Hepatocyte (in vitro differentiated cells): Measurements from ENCODE around the gene C10orf62. TPM values are rescaled to one million over a fixed set of nuclear protein-coding genes. Genes with fewer than 3 reads are reported as not detected.
"Not testable (repeated sequence)": the region's sequence is repeated elsewhere in the genome, so short reads cannot be mapped to it uniquely, and the experiment has no call there.

Experiments
- DNase-seq: peaks from one replicate; pipeline ENCODE4 v3.0.0-alpha.2; 2016; ENCODE audit warnings: low spot score
- H2AFZ ChIP-seq: fragments of 200-600 bp; sonication (generic); 2 replicates; pipeline ENCODE4 v1.6.0; 2016; ENCODE audit warnings: antibody characterized with exemption, mild to moderate bottlenecking
- H3K27ac ChIP-seq: fragments of 200-600 bp; sonication (generic); 2 replicates; pipeline ENCODE4 v1.5.1; 2016; ENCODE audit warnings: mild to moderate bottlenecking
- H3K27me3 ChIP-seq: fragments of 200-600 bp; sonication (generic); 2 replicates; pipeline ENCODE4 v1.6.1; 2016
- H3K36me3 ChIP-seq: fragments of 200-600 bp; sonication (generic); replicated peaks from 2 replicates; pipeline ENCODE4 v1.5.1; 2016; ENCODE audit warnings: low read depth; ENCODE audit not compliant: insufficient read depth
- H3K4me1 ChIP-seq: fragments of 200-600 bp; sonication (generic); 2 replicates; pipeline ENCODE4 v1.5.1; 2016; ENCODE audit warnings: mild to moderate bottlenecking, moderate library complexity; ENCODE audit not compliant: insufficient read depth
- H3K4me2 ChIP-seq: fragments of 200-600 bp; sonication (generic); 2 replicates; pipeline ENCODE4 v1.6.0; 2016
- H3K4me3 ChIP-seq: fragments of 200-600 bp; sonication (generic); 2 replicates; pipeline ENCODE4 v1.5.1; 2016; ENCODE audit warnings: mild to moderate bottlenecking
- H3K79me2 ChIP-seq: fragments of 200-600 bp; sonication (generic); 2 replicates; pipeline ENCODE4 v1.6.0; 2017; ENCODE audit warnings: mild to moderate bottlenecking
- H3K9me2 ChIP-seq: fragments of 200-600 bp; sonication (generic); replicated peaks from 2 replicates; pipeline ENCODE4 v1.6.0; 2017; ENCODE audit warnings: mild to moderate bottlenecking; ENCODE audit not compliant: insufficient read depth
- H3K9me3 ChIP-seq: fragments of 200-600 bp; sonication (generic); 2 replicates; pipeline ENCODE4 v1.5.1; 2016; ENCODE audit warnings: low read depth, mild to moderate bottlenecking
- H4K20me1 ChIP-seq: fragments of 200-600 bp; sonication (generic); 2 replicates; pipeline ENCODE4 v1.6.0; 2016; ENCODE audit warnings: mild to moderate bottlenecking; ENCODE audit not compliant: insufficient read depth, poor library complexity, severe bottlenecking
- CTCF ChIP-seq: fragments of 200-600 bp; sonication (generic); IDR thresholded peaks from 2 replicates; pipeline ENCODE4 v1.5.1; 2016; ENCODE audit warnings: antibody characterized with exemption, mild to moderate bottlenecking; ENCODE audit not compliant: poor library complexity
- EZH2 ChIP-seq: fragments of 200-600 bp; sonication (generic); IDR thresholded peaks from 2 replicates; pipeline ENCODE4 v1.6.1; 2016; ENCODE audit warnings: antibody characterized with exemption, mild to moderate bottlenecking, borderline replicate concordance
- EZH2phosphoT487 ChIP-seq: fragments of 200-600 bp; sonication (generic); IDR thresholded peaks from one replicate; pipeline ENCODE4 v1.6.1; 2018; ENCODE audit warnings: antibody characterized with exemption, mild to moderate bottlenecking, low read depth, moderate library complexity; ENCODE audit not compliant: unreplicated experiment, severe bottlenecking
- WGBS: methylation state at CpG from one replicate; pipeline ENCODE4 v1.1.6; 2016; ENCODE audit warnings: low lambda C conversion rate; ENCODE audit errors: missing lambda C conversion rate; 5-methylcytosine and 5-hydroxymethylcytosine counted together
- polyA plus RNA-seq: library from polyadenylated mRNA; unstranded; fragments of >200 nt; fragmentation: Nextera tagmentation; extraction: Ambion mirVana; gene quantifications from 2 replicates; pipeline ENCODE4 v1.2.1, GENCODE V29; 2016
- total RNA-seq: library from RNA; depleted of rRNA; stranded (reverse); fragments of >200 nt; gene quantifications from 2 replicates; pipeline ENCODE4 v1.2.3, GENCODE V29; 2014

The C10orf62 gene
- total and polyA plus RNA-seq, 2 experiments from 2014 or later = 0.23 TPM; not detected in 1

DNA sequence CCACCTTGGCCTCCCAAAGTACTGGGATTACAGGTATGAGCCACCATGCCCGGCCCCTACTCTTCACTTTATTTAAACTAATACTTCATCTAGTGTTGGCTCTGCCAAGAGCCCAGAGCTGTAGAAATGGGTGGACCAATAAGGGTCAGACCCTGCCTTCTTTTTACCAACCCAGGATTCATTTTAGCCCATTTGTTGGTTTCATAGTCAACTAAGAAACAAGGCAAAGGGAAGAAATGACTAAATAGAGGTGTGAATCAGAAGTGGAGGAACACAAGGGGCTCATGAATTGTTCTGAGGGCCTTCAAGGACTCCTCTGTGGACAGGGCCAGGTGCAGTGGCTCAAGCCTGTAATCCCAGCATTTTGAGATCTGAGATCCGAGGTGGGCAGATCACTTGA lies 15.8 kb upstream of the C10orf62 start:
- Histone ChIP-seq H3K36me3 (no peaks in the 10 kb centered on the region), H3K27me3 (no peaks in the 10 kb centered on the region), H3K79me2 (no peaks in the 10 kb centered on the region), H3K9me2 (no peaks in the 10 kb centered on the region), H3K27ac (no peak overlapping the region), H3K4me2 (no peak overlapping the region), H2AFZ (no peak overlapping the region), H3K4me1 (peaks cover 19% of the 10 kb centered on the region), H3K9me3 (no peaks in the 10 kb centered on the region), H3K4me3 (no peak overlapping the region), H4K20me1 (no peaks in the 10 kb centered on the region)
- DNase-seq = no peak
- 48% methylated on average over 2 of the region's 2 CpGs for whole genome bisulfite sequencing
- no peak for TF ChIP-seq EZH2phosphoT487
- TF ChIP-seq CTCF = no peak
- TF ChIP-seq EZH2 = no peak

DNA sequence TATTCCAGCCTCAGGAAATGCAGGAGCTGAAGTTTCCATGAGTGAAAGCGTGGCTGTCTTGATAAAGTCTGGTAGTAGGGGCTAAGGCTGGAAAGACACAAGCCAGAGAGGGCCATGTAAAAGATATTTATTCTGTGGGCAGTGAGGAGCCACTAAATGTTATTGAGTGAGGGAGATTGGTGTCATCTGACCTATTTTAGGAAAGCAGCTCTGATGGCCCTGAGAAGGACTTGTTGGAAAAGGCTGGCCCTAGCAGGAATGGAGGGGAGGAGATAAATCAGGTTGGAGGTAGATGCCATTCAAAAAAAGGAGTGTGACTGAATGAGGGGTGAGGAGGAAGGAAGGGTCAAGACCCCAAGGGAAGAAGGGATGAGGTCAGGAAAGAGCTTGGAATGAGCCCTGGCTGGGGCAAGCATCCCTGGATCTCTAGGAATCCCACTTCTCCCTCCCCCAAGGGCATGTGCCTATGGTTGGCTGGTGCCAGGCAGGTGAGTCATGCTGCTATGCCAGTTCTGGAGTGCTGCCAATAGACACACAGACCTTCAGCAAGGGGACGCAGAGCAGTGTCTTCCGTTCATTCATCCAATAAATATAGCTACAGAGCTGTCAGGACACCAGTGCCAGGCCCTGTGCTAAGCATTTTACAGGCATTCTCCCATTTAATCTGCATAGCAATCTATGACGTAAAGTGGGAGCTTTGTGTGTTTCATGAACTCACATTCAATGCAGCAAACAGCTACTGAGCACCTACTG lies 15.0 kb upstream of the C10orf62 start:
- Histone ChIP-seq H3K27ac (peak overlapping the region; percentile 20), H3K36me3 (no peaks in the 10 kb centered on the region)

GRCh38 chr10:97575127-97575668 lies 14.3 kb upstream of the C10orf62 start:
- Histone ChIP-seq H3K27me3 (no peaks in the 10 kb centered on the region), H3K79me2 (no peaks in the 10 kb centered on the region), H3K9me2 (no peaks in the 10 kb centered on the region), H3K9me3 (no peaks in the 10 kb centered on the region), H2AFZ (no peak overlapping the region), H3K4me2 (no peak overlapping the region), H3K4me1 (peaks cover 19% of the 10 kb centered on the region), H4K20me1 (no peaks in the 10 kb centered on the region), H3K4me3 (no peak overlapping the region), H3K27ac (peak overlapping the region; percentile 20), H3K36me3 (no peaks in the 10 kb centered on the region)
- 89% methylated on average over 6 of the region's 6 CpGs for WGBS
- TF ChIP-seq EZH2phosphoT487 (no peak), EZH2 (no peak), CTCF (no peak)
- DNase-seq = no peak

More for the DNA sequence above, 15.0 kb upstream of the C10orf62 start:
- Histone ChIP-seq H3K9me3 (no peaks in the 10 kb centered on the region), H3K27me3 (no peaks in the 10 kb centered on the region), H4K20me1 (no peaks in the 10 kb centered on the region), H3K4me1 (peaks cover 19% of the 10 kb centered on the region), H3K4me2 (no peak overlapping the region), H3K4me3 (no peak overlapping the region), H3K79me2 (no peaks in the 10 kb centered on the region), H3K9me2 (no peaks in the 10 kb centered on the region), H2AFZ (no peak overlapping the region)
- TF ChIP-seq EZH2phosphoT487 (no peak), CTCF (no peak), EZH2 (no peak)
- DNase-seq = peak; percentile 51
- WGBS = 78% methylated on average over 4 of the region's 4 CpGs

DNA sequence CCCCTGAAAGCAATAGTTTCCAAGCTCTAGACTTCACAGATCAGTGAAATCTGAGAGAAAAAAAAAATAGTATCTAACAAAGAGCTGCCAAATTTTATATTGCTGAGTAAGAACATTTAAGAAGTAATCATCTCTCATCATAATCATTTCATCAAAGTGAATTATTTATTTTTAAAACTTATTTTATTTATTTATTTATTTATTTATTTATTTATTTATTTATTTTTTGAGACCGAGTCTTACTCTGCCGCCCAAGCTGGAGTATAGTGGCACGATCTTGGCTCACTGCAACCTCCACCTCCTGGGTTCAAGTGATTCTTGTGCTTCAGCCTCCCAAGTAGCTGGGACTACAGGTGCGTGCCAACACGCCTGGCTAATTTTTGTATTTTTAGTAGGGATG lies 13.0 kb upstream of the C10orf62 start:
- H3K4me3 ChIP-seq, H3K27me3 ChIP-seq, H3K4me2 ChIP-seq, H3K79me2 ChIP-seq, H3K27ac ChIP-seq, H2AFZ ChIP-seq, DNase-seq, H3K9me2 ChIP-seq, H4K20me1 ChIP-seq, H3K9me3 ChIP-seq, H3K36me3 ChIP-seq: not testable (repeated sequence)
- peaks cover 14% of the 10 kb centered on the region for H3K4me1 ChIP-seq
- WGBS = 40% methylated on average over 5 of the region's 5 CpGs
